Measurements from ENCODE around the gene C10orf71.

The C10orf71 gene

GRCh38 chr10:49332768-49333167 is 33.8 kb downstream of the C10orf71 start:
- H3K4me3 ChIP-seq (ENCODE audit: low read depth, low read length), result no peak overlapping the region

DNA sequence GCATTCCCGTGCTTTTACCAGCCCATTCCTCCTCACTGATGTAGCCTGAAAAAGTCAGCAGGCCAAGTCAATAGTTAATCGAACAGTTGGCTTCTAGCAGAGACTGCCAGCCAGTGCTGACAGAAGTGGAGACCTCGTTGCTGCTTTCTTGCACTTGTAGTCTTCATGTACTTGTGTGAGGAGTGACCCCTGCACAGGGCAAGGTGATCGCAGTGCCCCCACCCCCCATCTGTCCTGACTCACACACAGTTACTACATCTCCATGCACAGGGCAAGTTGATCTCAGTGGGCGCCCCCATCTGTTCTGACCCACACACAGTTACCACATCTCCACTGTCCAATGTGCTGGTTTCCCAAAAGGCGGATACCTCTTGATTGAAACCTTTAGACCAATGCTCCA is 34.2 kb downstream of the C10orf71 start:
- H3K4me3 ChIP-seq (ENCODE audit: low read depth, low read length), result no peak overlapping the region

- no peak overlapping the region for H3K4me3 ChIP-seq (ENCODE audit: low read depth, low read length)
Observed at GRCh38 chr10:49334964-49335363, 36.0 kb downstream of the C10orf71 start.

GRCh38 chr10:49335364-49335972 is 36.5 kb downstream of the C10orf71 start:
- no peak overlapping the region for H3K4me3 ChIP-seq (ENCODE audit: low read depth, low read length)

- H3K4me3 ChIP-seq (ENCODE audit: low read depth, low read length), result no peak overlapping the region
Observed at GRCh38 chr10:49338604-49339003, 39.6 kb downstream of the C10orf71 start.

- H3K4me3 ChIP-seq (ENCODE audit: low read depth, low read length), result no peak overlapping the region
Observed at GRCh38 chr10:49344840-49345239, 45.9 kb downstream of the C10orf71 start.

GRCh38 chr10:49347342-49347741 is 48.4 kb downstream of the C10orf71 start:
- no peak overlapping the region for H3K4me3 ChIP-seq (ENCODE audit: low read depth, low read length)

DNA sequence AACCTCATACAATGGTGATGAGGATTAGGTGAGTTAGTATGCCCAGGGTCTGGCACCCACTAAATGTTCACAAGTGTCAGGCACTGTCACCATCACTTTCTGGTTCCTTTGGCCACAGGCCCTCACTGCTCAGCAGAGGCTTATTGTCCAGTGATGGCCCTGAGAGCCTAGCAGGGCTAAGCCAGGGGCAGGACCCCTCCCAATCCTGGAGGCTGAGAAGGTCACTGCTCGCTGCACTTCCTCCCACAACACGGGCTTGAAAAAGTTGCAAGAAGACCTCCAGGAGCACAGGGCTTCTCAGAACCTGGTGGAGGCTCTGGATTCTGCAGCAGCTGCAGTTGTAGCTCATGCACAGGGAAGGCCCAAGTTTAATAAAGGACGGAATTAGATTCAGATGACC is 48.9 kb downstream of the C10orf71 start:
- H3K4me3 ChIP-seq (ENCODE audit: low read depth, low read length), result no peak overlapping the region

DNA sequence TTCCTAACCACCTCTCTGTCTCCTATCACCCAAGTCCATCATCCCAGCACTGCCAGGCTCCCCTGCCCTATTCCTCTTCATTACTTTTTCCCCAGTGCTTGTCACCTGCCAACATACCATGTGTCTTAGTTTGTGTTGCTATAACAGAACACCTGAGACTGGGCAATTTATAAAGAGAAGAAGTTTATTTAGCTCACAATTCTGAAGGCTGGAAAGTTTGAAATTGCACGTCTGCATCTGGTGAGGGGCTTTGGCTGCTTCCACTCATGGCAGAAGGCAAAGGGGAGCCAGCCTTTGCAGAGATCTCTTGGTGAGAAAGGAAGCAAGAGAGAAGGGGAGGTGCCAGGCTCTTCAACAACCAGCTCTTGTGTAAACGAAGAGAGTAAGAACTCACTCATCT is 49.6 kb downstream of the C10orf71 start:
- no peak overlapping the region for H3K4me3 ChIP-seq (ENCODE audit: low read depth, low read length)

DNA sequence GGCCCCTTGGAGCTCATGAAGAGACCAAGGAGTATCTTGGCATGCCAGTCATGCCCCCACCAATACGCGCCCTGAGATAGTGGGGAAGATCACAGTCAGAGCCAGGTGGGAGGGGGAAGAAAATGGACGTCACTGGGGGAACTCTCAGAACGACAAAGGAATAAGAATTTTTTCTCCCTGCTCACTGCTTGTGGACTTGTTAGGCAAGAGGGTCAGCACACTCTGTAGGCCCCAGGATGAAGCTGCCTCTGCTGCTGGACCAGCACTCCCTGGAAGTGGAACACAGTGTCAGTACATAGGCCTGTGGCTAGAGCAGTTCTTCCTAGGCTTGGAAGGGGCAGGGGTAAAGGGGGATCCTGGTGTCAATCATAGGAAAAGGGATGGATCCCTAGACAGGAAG is 50.4 kb downstream of the C10orf71 start:
- H3K4me3 ChIP-seq (ENCODE audit: low read depth, low read length), result no peak overlapping the region

GRCh38 chr10:49350138-49350537 is 51.2 kb downstream of the C10orf71 start:
- no peak overlapping the region for H3K4me3 ChIP-seq (ENCODE audit: low read depth, low read length)

GRCh38 chr10:49350846-49351532 is 52.0 kb downstream of the C10orf71 start:
- no peak overlapping the region for H3K4me3 ChIP-seq (ENCODE audit: low read depth, low read length)

- no peak overlapping the region for H3K4me3 ChIP-seq (ENCODE audit: low read depth, low read length)
Observed at GRCh38 chr10:49351669-49352068, 52.7 kb downstream of the C10orf71 start.

- H3K4me3 ChIP-seq (ENCODE audit: low read depth, low read length), result no peak overlapping the region
Observed at GRCh38 chr10:49352323-49352722, 53.4 kb downstream of the C10orf71 start.

GRCh38 chr10:49353026-49353894 is 54.3 kb downstream of the C10orf71 start:
- no peak overlapping the region for H3K4me3 ChIP-seq (ENCODE audit: low read depth, low read length)

- no peak overlapping the region for H3K4me3 ChIP-seq (ENCODE audit: low read depth, low read length)
Observed at GRCh38 chr10:49353895-49354566, 55.1 kb downstream of the C10orf71 start.

DNA sequence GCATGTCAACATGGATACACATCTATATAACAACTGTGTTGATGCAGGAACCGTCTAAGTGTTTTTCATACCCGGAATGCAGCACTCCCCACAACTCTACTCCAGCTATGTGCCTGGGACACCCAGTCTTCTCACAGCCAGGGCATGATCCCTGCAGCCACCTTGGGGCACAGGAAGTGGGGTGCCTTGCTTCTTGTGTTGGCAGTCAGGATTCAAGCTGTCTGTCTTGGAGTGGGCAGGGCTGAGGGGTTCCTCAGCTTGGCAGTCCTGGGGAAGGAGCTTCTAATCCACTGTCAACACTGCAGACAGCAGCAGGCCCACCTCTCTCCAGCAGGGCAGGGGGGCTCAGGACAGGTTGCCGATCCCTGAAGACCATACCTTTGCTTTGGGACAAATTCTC is 55.6 kb downstream of the C10orf71 start:
- H3K4me3 ChIP-seq (ENCODE audit: low read depth, low read length), result no peak overlapping the region

DNA sequence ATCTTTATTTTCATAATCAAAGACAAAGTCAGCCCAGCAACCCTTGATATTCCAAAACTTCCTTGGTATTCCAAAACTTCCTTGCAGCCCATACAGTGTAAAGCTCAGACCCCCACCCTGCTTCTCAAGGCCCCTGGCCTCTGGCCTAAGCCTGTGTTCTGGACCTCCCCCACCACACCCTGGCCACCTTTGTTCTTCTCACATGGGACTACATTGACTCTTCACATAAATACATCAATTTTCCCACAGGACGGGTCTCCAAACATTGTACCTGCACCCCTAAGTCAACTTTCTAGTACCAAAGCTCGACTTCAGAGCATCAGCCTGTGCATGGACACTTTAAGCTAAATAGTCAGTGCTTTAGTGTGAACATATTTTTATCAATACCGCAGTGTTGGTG is 56.3 kb downstream of the C10orf71 start:
- no peak overlapping the region for H3K4me3 ChIP-seq (ENCODE audit: low read depth, low read length)

- no peak overlapping the region for H3K4me3 ChIP-seq (ENCODE audit: low read depth, low read length)
Observed at GRCh38 chr10:49356181-49356580, 57.2 kb downstream of the C10orf71 start.

DNA sequence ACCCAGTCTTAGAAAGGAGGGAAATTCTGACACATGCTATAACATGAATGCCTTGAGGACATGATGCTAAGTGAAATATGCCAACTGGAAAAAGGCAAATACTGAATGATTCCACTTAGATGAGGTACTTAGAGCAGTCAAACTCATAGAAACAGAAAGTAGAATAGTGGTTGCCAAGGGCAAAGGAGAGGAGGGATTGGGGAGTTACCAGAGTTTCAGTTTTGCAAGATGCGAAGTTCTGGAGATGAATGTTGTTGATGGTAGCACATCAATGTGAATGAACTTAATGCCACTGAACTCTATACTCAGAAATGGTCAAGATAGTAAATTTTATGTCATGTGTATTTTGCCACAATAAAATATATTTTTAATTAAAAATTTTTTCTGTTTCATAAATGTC is 58.0 kb downstream of the C10orf71 start:
- H3K4me3 ChIP-seq (ENCODE audit: low read depth, low read length), result no peak overlapping the region

GRCh38 chr10:49357910-49358309 is 58.9 kb downstream of the C10orf71 start:
- no peak overlapping the region for H3K4me3 ChIP-seq (ENCODE audit: low read depth, low read length)
